ENCODE results near the gene ETNK1.

GRCh38 chr12:22631863-22632463, 7.0 kb downstream of the ETNK1 start:
- no peak for TF ChIP-seq POLR2A (IDR thresholded peaks at IDR 0.05)
- TF ChIP-seq, protein P1, sequence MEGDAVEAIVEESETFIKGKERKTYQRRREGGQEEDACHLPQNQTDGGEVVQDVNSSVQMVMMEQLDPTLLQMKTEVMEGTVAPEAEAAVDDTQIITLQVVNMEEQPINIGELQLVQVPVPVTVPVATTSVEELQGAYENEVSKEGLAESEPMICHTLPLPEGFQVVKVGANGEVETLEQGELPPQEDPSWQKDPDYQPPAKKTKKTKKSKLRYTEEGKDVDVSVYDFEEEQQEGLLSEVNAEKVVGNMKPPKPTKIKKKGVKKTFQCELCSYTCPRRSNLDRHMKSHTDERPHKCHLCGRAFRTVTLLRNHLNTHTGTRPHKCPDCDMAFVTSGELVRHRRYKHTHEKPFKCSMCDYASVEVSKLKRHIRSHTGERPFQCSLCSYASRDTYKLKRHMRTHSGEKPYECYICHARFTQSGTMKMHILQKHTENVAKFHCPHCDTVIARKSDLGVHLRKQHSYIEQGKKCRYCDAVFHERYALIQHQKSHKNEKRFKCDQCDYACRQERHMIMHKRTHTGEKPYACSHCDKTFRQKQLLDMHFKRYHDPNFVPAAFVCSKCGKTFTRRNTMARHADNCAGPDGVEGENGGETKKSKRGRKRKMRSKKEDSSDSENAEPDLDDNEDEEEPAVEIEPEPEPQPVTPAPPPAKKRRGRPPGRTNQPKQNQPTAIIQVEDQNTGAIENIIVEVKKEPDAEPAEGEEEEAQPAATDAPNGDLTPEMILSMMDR (IDR thresholded peaks at IDR 0.05): peak; percentile 34 to 73 (median 62)
